Muscle of arm (tissue), 12 donors: ENCODE results near the gene NFATC4. TPM values are rescaled to one million over a fixed set of nuclear protein-coding genes. Genes with fewer than 3 reads are reported as not detected.
"Not testable (repeated sequence)": the region's sequence is repeated elsewhere in the genome, so short reads cannot be mapped to it uniquely, and the experiment has no call there.

Source experiments
- DNase-seq: peaks from one replicate; pipeline ENCODE4 v3.0.0-alpha.2; 2013
- polyA plus RNA-seq, 12 donors: library from polyadenylated mRNA; unstranded; fragments of 120-200 nt; gene quantifications; one replicate each; pipeline ENCODE4 v1.2.1, GENCODE V29; 2013; ENCODE audit not compliant: insufficient read length in 12 of 12

NFATC4 gene
- polyA plus RNA-seq, 12 donors = 20.7 to 152 (median 40.4) TPM; not detected in 1

DNA sequence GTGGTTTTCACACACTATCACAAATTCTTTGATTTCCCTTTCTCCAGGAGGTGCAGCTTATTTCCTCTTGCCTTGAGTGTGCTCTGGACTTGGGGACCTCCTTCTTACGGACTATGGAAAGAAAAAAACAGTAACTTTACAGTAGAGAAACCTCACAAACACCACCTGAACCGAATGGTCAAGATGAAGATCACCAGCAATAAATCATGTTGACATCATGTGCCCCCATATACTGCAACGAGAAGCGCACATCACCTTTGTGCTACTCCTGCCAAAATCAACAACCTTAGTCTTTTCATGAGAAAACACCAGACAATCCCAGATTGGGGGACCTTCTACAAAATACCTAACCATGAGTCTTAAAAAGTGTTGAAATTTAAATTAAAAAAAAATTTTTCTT lies 17.5 kb downstream of the NFATC4 start:
- DNase-seq = no peak

DNA sequence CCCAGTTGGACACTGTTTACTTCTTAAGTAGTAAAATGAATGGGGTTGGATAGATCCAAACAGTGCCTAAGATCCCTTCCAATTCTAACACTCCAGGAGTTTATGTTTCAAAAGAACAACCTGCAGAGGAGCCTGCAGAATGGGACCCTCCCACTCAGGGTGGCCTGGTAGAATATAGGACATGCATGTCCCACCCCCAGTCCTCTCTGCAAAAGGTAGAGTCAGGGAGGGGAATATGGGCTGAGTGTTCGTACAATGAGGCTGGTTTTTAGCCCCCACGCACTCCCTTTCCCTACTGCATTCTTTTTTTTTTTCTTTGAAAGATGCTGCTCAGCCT lies 19.0 kb downstream of the NFATC4 start:
- no peak for DNase-seq

DNA sequence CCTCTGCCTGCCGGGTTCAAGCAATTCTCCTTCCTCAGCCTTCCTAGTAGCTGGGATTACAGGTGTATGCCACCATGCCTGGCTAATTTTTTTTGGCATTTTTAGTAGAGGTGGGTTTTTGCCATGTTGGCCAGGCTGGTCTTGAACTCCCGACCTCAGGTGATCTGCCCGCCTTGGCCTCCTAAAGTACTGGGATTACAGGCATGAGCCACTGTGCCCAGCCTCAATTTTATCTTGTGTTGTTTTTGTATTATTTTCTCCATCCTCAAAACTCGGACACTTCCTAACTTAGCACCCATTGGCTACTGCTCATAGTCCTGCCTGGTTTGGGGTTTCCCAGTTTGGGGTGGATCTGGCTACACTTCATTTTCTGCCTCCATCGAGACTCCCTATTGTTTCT lies 19.6 kb downstream of the NFATC4 start:
- not testable (repeated sequence) for DNase-seq

DNA sequence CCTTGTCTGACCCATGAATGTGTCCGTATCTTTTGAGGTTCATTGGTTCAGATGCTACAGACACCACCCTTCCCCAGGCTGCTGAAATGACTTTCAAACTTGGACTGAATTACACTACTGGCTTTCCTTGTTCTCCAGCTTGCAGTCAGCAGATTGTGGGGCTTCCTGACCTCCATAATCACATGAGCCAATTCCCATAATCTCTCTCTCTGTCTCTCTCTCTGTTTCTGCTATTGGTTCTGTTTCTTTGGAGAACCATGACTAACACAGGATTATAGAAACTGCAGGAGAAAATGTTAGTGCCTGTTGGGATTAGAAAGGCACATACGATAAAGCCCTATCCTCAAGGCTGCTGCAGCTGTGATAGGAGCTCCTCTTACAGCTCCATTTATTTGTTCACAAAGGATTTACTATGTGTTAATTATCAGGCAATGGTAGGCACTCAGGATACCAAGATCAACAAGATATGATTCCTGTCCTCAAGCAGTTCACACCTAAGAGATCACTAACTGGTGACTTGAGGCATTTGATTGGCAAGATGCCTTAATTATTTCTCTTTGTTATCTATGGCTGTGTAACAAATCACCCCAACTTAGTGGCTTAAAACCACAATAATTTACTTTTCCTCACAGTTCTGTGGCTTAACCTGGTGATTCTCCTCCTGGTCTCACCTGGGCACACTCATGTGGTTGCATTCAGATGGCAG lies 20.6 kb downstream of the NFATC4 start:
- DNase-seq = no peak

DNA sequence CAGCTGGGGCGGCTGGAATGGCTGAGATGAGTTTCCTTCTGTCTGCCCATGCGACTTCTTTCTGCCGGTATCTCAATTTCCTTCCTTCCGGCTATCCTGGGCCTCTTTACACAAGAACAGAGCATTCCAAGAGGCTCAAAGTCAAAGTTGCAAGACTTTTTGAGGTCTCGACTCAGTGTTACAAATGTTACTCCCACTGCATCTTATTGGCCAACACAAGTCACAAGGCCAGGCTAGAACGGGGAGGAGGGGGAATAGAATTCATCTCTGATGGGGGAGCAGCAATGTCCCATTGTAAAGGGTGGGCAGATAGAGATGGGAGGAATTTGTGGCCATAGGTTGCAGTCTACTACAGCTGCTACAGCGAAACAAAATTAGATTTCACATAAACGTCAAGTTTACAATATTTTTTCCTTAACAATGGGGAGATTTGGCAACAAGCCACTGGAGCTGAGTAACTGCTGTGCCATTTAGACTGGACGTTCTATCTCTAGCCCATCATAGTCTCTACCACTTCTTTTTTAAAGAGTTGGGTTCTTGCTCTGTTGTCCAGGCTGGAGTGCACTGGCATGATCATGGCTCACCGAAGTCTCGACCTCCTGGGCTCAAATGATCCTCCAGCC lies 21.4 kb downstream of the NFATC4 start:
- no peak for DNase-seq

DNA sequence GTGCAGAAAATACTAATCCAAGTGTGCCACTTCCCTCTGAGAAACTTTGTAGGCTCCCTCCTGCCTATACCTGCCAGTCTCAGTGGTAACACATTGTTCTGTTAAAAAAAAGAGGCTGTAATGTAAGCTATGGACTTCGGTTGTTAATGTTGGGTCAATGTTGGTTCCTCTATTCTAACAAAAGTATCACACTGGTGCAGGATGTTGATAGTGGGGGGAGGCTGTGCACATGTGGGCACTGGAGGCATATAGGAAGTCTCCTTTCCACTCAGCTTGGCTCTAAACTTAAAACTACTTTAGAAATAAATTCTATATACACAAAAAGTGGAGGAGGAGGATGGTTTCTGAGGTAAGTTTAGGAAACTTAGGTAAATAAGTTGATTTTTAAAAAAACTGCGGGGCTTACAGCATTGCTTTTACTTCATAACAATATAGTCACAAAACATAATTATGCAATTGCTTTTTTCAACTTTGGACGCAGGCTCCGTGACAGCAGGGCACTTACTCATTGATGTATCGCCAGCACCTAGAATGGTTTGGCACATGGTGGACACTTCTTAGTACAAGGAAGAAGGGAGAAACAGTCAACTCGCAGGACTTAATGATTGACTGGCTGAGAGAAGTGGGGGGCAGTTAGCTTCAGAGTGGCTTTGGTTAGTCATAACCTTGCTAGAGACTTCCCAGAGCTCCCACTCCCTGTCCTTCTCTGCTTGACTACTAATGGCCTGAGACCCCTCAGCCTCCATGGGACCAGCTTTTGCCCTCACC lies 22.9 kb downstream of the NFATC4 start:
- DNase-seq = no peak

DNA sequence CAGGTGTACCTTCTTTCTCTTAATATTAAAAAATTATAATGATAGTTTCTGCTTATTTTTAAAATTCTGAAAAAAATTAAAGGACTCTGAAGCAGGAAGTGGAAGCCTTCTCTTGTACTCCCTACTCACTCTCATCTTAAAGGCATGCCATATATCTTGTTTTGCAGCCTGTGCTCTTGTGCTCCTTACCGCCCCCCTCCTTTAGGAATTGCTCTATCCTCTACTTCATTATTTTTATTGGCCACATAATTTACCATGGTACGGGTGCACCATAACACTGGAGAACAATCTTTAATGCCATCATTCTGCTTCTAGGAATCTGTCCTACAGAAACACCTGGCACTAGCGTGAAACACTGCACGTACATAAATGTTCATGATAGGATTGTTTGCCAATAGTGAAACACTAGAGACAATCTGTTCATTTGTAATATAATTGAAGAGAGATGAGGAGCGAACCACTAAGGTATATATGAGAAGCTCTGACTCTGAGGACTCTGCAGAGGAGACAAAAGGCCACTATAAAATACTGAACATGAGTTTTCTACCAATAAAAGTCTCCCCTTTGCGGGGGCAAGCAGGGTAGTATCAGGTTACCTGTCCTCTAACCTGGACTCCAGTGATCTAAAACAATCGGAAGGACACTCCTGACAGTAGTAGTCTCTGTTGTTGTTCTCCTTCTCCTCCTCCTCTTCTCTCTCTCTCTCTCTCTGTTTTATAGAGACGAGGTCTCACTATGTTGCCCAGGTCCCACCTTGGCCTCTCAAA lies 24.5 kb downstream of the NFATC4 start:
- no peak for DNase-seq

DNA sequence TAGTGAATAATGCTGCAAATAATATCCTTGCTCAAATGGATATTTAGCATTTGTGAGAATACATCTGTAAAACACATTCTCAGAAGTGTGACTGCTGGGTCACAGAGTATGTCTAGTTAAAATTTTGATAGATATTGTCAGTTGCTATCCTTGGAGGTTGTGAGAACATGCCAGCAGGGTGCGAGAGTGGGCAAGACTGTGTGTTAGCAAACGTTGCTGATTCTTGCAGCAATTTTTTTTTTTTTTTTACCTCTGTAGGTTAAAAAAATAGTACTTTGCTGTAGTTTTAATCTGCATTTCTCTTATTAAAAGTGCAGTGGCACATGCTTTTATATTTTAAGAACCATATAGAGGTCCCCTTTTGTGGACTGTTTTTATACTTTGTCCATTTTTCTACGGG lies 26.3 kb downstream of the NFATC4 start:
- no peak for DNase-seq

DNA sequence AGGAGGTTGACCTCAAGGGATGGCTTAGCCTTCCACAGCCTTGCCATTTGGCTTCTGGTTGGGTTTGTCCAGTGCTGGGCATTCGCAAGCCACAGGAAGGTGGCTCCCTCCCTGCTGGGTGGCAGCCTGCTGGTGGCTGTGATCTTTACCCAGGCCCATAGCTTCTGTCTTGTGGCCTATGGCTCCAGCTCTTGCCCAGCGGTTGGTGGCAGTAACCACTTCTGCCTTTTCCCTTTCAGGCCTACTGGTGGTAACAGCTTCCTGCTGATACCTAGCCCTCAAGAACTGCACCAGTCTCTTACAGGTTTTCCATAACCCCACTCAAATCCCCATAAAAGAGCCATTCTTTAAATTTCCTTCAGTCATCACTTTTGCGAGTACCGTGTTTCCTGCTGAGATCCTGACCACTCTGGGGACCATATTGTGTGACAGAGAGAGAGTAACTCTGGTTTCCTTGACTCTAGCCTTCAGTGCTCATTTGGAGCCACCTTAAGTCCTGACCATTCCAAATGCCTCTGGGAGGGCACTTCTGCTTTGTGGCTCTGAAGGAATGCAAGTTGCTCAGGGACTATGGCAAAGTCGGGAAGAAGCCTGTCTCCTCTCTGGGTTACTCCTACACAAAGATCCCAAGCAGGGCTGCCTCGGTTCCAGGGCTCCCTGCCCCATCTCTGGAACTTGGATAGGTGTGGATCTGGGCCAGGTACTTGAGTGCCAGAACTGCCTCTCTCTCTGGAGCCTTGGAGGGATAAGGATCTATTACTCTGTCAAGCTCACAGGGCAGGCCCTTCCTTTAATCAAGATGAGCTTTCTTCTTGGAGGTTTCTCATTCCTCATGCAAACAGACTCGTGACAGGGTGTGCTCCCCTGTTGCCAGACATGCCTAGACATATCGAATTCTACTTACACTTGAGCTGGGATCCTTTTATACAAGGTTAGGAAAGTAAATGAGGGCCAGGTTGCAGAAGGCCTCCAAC lies 27.9 kb downstream of the NFATC4 start:
- DNase-seq = no peak

DNA sequence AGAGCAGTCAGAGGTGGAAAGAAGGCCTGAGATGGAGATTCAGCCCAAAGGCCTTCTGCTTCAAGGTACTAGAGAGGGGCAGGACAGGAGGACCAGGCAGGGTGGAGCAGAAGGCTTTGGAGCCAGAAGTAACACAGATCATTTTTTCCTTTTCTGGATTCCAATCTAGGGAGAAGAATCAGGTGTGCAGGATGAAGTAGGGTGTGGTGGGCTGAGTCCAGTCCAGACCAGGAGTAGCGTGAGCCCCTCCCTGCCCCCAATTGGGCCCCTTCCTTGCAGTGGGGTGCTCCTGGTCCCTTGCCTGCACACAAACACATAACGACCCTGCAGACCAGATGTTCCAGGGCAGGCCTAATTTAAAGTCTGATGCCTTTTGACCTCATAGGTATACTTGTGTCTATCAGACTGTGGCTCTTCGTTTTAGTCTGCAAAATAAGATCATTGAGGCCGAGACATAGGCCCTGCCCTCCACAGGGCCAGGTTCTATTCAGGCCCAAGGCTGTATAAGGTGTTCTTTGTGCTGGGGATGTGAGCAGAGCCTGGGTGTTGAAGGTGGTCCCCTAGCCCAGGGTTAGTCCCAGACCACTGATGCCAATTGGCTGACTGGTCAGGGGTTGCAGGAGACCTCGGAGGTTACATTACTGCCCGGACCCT lies 29.8 kb downstream of the NFATC4 start:
- no peak for DNase-seq

DNA sequence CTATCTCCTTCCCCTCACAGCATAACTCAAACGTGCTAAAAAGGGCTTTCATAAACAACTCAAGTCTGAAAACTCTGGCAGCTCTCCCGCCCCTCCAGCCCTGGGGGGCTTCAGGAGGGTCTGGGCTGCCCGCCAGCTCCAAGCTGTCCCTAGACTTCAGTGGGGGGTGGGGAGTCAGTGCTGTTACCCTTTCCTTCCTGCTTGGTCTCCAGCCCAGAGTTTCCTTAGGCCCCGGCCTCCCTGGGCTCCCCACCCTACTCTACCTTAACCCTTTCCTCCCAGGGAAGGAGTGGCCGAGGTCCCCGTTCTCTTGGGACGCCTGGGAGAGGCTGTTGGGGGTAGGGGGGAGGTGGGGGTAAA lies 30.3 kb downstream of the NFATC4 start:
- peak; percentile 68 for DNase-seq

DNA sequence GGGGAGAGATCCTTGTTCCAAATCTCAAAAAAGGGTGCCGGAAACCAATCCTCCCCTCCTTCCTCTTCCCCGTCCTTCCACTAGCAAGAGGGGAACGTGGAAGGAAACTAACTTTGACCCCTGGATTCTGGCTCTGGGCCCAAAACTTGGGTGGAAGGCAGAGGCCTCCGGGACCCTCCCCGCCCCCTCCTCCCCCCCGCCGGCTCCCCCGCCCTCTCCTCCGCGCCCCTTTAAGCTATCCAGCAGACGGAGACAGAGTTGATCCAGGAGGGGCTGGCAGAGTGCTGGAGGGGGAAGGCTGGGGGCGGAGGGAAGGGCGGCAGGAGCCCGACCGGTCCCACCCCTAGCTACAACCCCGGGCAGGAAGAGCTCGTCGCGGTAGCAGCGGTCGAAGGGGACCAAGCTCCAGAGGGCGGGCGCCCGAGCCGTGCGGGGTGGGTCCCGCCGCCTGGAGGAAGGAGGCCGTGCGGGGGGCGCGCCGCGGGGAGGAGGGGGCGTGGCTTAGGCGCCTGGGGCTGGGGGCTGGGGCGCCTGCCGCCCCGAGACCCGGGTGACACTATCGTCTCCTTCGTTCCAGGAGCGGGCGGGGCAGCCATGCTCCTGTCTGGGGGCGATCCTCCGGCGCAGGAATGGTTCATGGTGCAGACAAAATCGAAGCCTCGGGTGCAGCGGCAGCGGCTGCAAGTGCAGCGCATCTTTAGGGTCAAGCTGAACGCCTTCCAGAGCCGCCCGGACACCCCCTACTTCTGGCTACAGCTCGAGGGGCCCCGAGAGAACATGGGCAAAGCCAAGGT lies 30.9 kb downstream of the NFATC4 start, which contains the start of gene NYNRIN:
NYNRIN (plus strand) TSS at position 351 of the 794 bp plus-strand sequence; CDS start at position 595, 244 bp downstream.
- DNase-seq = peak; percentile 78

DNA sequence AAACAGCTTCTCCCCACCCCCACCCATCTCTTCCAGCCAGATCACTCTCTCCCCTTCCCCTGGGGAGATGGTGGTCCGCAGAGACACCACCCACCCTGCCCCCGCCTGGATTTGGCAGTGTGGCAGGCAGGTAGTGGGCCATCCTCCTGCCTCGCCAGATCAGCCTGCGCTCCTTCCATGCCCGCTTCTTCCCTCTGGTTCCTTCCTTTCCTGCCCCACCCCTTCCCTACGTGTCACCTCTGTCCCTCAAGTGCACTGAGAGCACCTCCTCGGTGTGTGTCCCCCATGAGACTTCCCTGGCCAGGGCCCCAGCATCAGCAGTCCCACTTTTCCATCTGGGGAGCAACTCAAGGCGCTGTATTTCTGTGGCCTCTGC lies 31.5 kb downstream of the NFATC4 start:
- no peak for DNase-seq

DNA sequence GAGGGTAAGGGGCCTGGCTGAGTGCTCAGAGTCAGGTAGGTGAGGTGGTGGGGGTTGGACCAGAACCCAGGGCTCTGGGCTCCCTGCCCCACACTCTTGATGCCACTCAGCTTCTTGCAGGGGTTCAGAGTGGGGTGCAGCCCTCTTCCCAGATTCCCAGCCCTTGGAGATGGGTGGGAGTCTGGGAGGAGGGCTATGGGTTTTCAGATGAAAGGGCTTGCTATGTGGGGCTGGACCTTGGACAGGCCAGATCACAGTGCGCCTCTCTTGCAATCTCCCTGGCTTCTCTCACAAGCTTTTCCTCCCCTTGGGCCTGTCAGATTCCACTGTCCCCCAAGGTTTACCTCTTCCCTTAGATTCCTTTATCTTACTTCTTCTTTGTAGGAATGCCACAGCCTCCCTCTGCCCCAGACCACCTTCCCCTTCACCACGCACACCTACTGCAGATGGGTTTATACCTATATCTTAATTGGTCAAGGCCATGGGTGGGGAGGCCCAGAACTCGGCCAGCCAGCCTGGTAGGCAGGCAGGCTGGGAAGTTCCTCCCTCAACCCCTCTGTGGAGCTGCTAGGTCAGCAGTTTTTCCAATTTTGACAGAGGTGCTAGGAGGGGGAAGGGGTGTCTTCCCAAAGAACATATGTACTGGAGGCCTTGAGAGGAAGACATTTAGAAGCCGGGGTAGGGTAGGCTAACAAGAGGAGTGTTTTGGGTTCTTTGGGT lies 32.2 kb downstream of the NFATC4 start:
- no peak for DNase-seq

DNA sequence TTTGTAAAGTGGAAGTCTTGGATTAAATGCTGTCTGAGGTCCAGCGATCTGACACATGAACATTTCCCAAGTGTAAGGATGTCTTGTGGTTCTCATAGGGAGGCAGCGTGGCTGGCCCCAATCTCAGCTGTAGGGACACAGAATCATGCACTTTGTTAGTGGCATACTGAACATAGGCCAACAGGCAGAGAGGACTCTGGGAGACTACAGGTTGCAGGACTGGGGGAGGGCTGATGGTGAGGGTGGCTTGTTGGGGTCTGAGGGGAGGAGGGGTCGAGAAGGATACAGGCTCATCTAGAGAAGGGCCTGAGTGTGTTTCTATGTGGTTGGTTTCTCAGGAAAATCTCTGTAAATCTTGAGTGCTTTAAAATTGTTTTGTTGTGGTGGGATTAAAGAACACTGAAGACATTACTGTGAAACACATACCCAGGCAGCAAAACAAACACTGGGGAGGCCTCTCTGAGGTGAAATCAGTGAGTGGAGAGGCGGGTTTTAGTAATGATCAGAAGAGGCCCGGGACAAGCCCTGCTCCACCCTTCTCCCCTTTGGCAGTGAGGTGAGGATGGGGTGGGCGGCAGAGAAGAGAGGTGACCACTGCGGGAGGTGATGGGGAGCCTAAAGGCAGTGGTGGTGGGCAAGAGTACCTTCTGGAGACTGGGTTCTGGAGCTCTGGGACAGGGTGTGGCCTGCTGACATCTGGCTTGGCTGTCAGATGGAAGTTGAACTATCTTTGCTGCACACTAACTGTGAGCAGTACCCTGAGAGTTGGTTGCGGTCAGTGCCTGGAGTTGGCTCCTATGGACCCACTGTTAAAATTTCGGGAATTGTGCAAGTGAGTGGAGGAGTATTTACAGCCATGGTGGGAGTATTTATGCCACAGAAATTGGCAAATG lies 34.1 kb downstream of the NFATC4 start:
- DNase-seq = no peak

DNA sequence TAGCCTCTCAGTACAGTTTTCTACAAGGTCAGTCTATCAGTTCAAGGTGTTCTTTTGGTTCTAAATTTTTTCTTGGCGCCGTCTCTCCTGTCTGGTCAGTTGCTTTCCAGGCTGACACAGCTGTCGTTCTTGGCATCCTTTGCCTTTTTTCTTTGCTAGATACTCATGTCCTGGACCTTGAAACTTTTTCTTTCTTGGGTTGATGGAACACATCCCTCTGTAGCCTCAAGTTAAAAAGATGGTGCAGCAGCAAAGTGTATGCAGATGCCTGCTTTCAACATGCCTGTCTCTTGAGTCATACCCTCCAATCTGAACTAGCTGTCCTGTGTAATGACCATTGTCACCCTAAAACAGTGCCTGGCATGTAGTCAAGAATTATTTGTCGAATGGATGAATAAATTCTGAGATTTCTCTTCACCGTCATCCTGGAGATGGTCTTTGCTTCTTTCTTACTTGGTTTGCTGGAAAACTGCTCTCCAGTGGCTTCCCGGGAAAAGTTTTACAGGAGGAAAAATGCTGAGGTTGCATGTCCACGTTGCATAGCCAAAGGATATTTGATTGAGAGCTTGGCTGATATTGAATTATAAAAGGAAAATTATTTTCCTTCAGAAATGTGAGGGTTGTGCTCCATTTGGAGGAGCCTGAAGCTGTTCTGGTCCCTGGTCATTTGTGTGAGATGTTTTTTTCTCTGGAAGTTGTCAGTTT lies 35.5 kb downstream of the NFATC4 start:
- peak; percentile 62 for DNase-seq

DNA sequence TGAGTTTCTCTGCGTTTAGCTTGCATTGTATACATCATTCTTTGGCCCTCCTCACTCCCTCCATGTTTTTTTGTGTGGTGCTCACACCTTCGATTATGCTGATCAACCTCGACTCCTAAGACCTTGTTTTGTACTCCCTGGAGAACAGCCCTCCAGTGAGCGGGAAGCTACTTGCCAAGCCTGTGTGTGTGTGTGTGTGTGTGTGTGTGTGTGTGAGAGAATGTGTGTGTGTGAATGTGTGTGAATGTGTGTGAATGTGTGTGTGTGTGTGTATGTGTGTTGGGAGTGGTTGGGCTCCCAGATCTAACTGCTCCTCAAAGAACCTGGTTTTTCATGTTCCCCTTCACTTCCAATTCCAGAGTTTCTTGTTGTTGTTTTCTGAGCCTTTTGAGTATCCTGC lies 36.8 kb downstream of the NFATC4 start:
- DNase-seq = no peak
